NOMO-1 (cell line): ENCODE results near the gene SRPK1.

Experiments
- DNase-seq, 2 experiments: peaks; one replicate each; lab custom pipeline; 2025; ENCODE audit not compliant: unreplicated experiment in 2 of 2; lab: John Stamatoyannopoulos, UW

The SRPK1 gene

GRCh38 chr6:35903679-35904078, 17.2 kb downstream of the SRPK1 start:
- no peak for DNase-seq

- no peak for DNase-seq
Measured at GRCh38 chr6:35900448-35900847, 20.4 kb downstream of the SRPK1 start.

GRCh38 chr6:35898003-35898402, 22.9 kb downstream of the SRPK1 start:
- no peak for DNase-seq

- DNase-seq: no peak
Measured at GRCh38 chr6:35897486-35897885, 23.4 kb downstream of the SRPK1 start.

GRCh38 chr6:35897036-35897435, 23.9 kb downstream of the SRPK1 start:
- DNase-seq: no peak

- DNase-seq: no peak
Measured at GRCh38 chr6:35896228-35896627, 24.7 kb downstream of the SRPK1 start.

- DNase-seq: no peak
Measured at GRCh38 chr6:35895560-35895959, 25.3 kb downstream of the SRPK1 start.

- no peak for DNase-seq
Measured at GRCh38 chr6:35894776-35895175, 26.1 kb downstream of the SRPK1 start.

- DNase-seq: no peak
Measured at GRCh38 chr6:35893246-35893645, 27.7 kb downstream of the SRPK1 start.

- no peak for DNase-seq
Measured at GRCh38 chr6:35892482-35892881, 28.4 kb downstream of the SRPK1 start.

GRCh38 chr6:35879151-35879550, 41.7 kb downstream of the SRPK1 start:
- DNase-seq: no peak

- DNase-seq: no peak
Measured at GRCh38 chr6:35876902-35877301, 44.0 kb downstream of the SRPK1 start.

- DNase-seq: no peak
Measured at GRCh38 chr6:35874730-35875129, 46.2 kb downstream of the SRPK1 start.

GRCh38 chr6:35859367-35859766, 61.5 kb downstream of the SRPK1 start:
- no peak for DNase-seq

GRCh38 chr6:35857853-35858252, 63.0 kb downstream of the SRPK1 start:
- no peak for DNase-seq

- DNase-seq: no peak
Measured at GRCh38 chr6:35856250-35856649, 64.6 kb downstream of the SRPK1 start.

GRCh38 chr6:35852994-35853393, 67.9 kb downstream of the SRPK1 start:
- DNase-seq: no peak

- DNase-seq: peak; percentile 26 to 40
Measured at GRCh38 chr6:35850208-35850607, 70.7 kb downstream of the SRPK1 start.

- no peak for DNase-seq
Measured at GRCh38 chr6:35844290-35844689, 76.6 kb downstream of the SRPK1 start.

- DNase-seq: no peak
Measured at GRCh38 chr6:35842381-35842780, 78.5 kb downstream of the SRPK1 start.

GRCh38 chr6:35839019-35839418, 81.9 kb downstream of the SRPK1 start:
- no peak for DNase-seq

GRCh38 chr6:35833536-35833935, 87.4 kb downstream of the SRPK1 start:
- DNase-seq: peak; percentile 3 to 68

- DNase-seq: no peak
Measured at GRCh38 chr6:35831257-35832007, 89.5 kb downstream of the SRPK1 start.
